Liver (tissue), 3 donors: ENCODE measurements around the gene PDCD10.

Experiments used
- RAD21 ChIP-seq, 2 donors: IDR thresholded peaks; 2 replicates each; pipeline ENCODE4 v1.6.1; 2016; ENCODE audit warnings: antibody characterized with exemption in 2 of 2, mild to moderate bottlenecking in 2 of 2
- SP1 ChIP-seq: IDR thresholded peaks from 2 replicates; pipeline ENCODE4 v1.6.1; 2018; ENCODE audit warnings: antibody characterized with exemption, mild to moderate bottlenecking
- TF ChIP-seq, protein P1 (sequence below): fragments of 150-350 bp; IDR thresholded peaks from 2 replicates; pipeline ENCODE4 v1.5.1; 2017; ENCODE audit warnings: improper control_type of control experiment, low read depth, low read length; ENCODE audit not compliant: missing input control
- donor health status: healthy.
- donor health status: healthy.

DNA sequence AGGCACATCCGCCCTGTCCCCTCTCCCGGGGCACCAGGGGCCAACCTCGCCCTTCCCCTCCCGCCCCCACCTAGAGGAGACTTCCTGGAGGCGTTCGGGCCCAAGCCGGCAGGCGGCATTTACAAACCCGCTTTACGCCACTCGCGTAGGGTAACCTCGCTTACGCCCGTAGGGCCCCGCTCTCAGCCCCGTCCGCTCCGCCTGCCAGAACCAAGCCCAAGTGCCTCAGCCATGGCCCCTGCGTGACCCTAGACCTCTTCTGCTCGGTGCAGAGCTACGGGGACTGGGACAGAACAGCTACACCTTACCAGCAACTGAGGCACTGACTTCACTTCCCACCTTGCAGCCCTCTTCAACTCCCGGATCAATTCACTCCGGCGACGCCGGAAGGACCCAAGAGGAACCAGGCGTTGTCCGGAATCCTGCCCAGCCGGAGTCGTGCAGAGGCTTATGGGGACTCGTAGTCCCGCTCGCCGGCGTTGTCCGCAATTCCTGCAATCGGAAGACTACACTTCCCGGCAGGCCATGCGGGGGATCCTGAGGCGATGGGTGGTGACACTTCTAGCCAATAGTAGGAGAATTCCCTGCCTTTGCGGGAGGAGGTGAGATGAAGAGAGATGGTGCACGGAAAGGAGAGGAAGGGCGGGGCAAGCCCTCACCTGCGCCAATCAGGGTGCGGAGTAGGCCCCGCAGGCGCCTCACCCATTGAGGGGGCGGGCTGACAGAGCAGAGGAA lies at the start of gene PDCD10:
- TF ChIP-seq RAD21 (IDR thresholded peaks at IDR 0.05) (peak in 1 of 2 donors; percentile 32), SP1 (peak; percentile 87)
- TF ChIP-seq, protein P1, sequence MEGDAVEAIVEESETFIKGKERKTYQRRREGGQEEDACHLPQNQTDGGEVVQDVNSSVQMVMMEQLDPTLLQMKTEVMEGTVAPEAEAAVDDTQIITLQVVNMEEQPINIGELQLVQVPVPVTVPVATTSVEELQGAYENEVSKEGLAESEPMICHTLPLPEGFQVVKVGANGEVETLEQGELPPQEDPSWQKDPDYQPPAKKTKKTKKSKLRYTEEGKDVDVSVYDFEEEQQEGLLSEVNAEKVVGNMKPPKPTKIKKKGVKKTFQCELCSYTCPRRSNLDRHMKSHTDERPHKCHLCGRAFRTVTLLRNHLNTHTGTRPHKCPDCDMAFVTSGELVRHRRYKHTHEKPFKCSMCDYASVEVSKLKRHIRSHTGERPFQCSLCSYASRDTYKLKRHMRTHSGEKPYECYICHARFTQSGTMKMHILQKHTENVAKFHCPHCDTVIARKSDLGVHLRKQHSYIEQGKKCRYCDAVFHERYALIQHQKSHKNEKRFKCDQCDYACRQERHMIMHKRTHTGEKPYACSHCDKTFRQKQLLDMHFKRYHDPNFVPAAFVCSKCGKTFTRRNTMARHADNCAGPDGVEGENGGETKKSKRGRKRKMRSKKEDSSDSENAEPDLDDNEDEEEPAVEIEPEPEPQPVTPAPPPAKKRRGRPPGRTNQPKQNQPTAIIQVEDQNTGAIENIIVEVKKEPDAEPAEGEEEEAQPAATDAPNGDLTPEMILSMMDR: no peak
